DMS114 treated with DMSO at 0.1 percent for 48 hours (cell line): ENCODE results near the gene FCHSD2.

Source experiments
- DNase-seq: peaks from one replicate; lab custom pipeline; 2025; ENCODE audit not compliant: unreplicated experiment; lab: John Stamatoyannopoulos, UW

FCHSD2 gene

GRCh38 chr11:73142128-73142377 lies at the start of gene FCHSD2:
FCHSD2 (minus strand) TSS chr11:73142318; CDS start chr11:73141877, 441 bp downstream.
- DNase-seq, result no peak

GRCh38 chr11:73191151-73191550 lies 49.0 kb upstream of the FCHSD2 start:
- DNase-seq, result no peak

GRCh38 chr11:73190557-73190885 lies 48.4 kb upstream of the FCHSD2 start:
- DNase-seq, result no peak

GRCh38 chr11:73189723-73190556 lies 47.8 kb upstream of the FCHSD2 start:
- no peak for DNase-seq

GRCh38 chr11:73189315-73189714 lies 47.2 kb upstream of the FCHSD2 start:
- no peak for DNase-seq

- no peak for DNase-seq
Measured at GRCh38 chr11:73188301-73188700, 46.2 kb upstream of the FCHSD2 start.

- no peak for DNase-seq
Measured at GRCh38 chr11:73187854-73188253, 45.7 kb upstream of the FCHSD2 start.

- no peak for DNase-seq
Measured at GRCh38 chr11:73186886-73187285, 44.8 kb upstream of the FCHSD2 start.

- no peak for DNase-seq
Measured at GRCh38 chr11:73186294-73186850, 44.3 kb upstream of the FCHSD2 start.

GRCh38 chr11:73185680-73186293 lies 43.7 kb upstream of the FCHSD2 start:
- DNase-seq, result no peak

- DNase-seq, result peak; percentile 23
Measured at GRCh38 chr11:73184953-73185671, 43.0 kb upstream of the FCHSD2 start.

GRCh38 chr11:73182824-73183321 lies 40.8 kb upstream of the FCHSD2 start:
- DNase-seq, result no peak

- no peak for DNase-seq
Measured at GRCh38 chr11:73178681-73179080, 36.6 kb upstream of the FCHSD2 start.

GRCh38 chr11:73177778-73178539 lies 35.8 kb upstream of the FCHSD2 start:
- peak; percentile 9 for DNase-seq

- DNase-seq, result no peak
Measured at GRCh38 chr11:73177380-73177777, 35.3 kb upstream of the FCHSD2 start.

GRCh38 chr11:73176874-73177155 lies 34.7 kb upstream of the FCHSD2 start:
- no peak for DNase-seq

- DNase-seq, result no peak
Measured at GRCh38 chr11:73176145-73176873, 34.2 kb upstream of the FCHSD2 start.

- no peak for DNase-seq
Measured at GRCh38 chr11:73175551-73176144, 33.5 kb upstream of the FCHSD2 start.

- DNase-seq, result no peak
Measured at GRCh38 chr11:73174495-73174791, 32.3 kb upstream of the FCHSD2 start.

- DNase-seq, result no peak
Measured at GRCh38 chr11:73173755-73174494, 31.8 kb upstream of the FCHSD2 start.
